NCI-H128 (cell line): ENCODE results near the gene HHAT.
A peak's percentile ranks its signal among the peaks of the same experiment; 100 is the strongest.

Experiments
- DNase-seq: peaks from one replicate; lab custom pipeline; 2025; ENCODE audit not compliant: unreplicated experiment; lab: John Stamatoyannopoulos, UW

HHAT gene

GRCh38 chr1:210328746-210329503, at the start of gene HHAT:
Gene HHAT (plus strand): TSS chr1:210328902. CDS start chr1:210348976, 20,074 bp downstream.
- peak; percentile 52 for DNase-seq

GRCh38 chr1:210280221-210280620, 48.5 kb upstream of the HHAT start:
- no peak for DNase-seq

GRCh38 chr1:210288116-210288515, 40.6 kb upstream of the HHAT start:
- DNase-seq = no peak

- DNase-seq = no peak
Measured at GRCh38 chr1:210289248-210289647, 39.5 kb upstream of the HHAT start.

- no peak for DNase-seq
Measured at GRCh38 chr1:210291081-210291764, 37.5 kb upstream of the HHAT start.

GRCh38 chr1:210291786-210292230, 36.9 kb upstream of the HHAT start:
- no peak for DNase-seq

GRCh38 chr1:210292231-210292871, 36.4 kb upstream of the HHAT start:
- peak; percentile 49 for DNase-seq

GRCh38 chr1:210293171-210293607, 35.5 kb upstream of the HHAT start:
- DNase-seq = no peak

- peak; percentile 45 for DNase-seq
Measured at GRCh38 chr1:210294999-210295745, 33.5 kb upstream of the HHAT start.

GRCh38 chr1:210296682-210297081, 32.0 kb upstream of the HHAT start:
- DNase-seq = no peak

- no peak for DNase-seq
Measured at GRCh38 chr1:210298296-210298695, 30.4 kb upstream of the HHAT start.

GRCh38 chr1:210298936-210299335, 29.8 kb upstream of the HHAT start:
- no peak for DNase-seq

- no peak for DNase-seq
Measured at GRCh38 chr1:210299501-210299900, 29.2 kb upstream of the HHAT start.

GRCh38 chr1:210300923-210301614, 27.6 kb upstream of the HHAT start:
- DNase-seq = no peak

- no peak for DNase-seq
Measured at GRCh38 chr1:210301615-210302000, 27.1 kb upstream of the HHAT start.

GRCh38 chr1:210302501-210302900, 26.2 kb upstream of the HHAT start:
- no peak for DNase-seq

GRCh38 chr1:210303391-210303790, 25.3 kb upstream of the HHAT start:
- DNase-seq = no peak

- DNase-seq = no peak
Measured at GRCh38 chr1:210310562-210311153, 18.0 kb upstream of the HHAT start.

GRCh38 chr1:210311726-210312493, 16.8 kb upstream of the HHAT start:
- no peak for DNase-seq
